Muscle layer of duodenum (tissue), 2 donors: Measurements from ENCODE around the gene NEGR1.

ENCODE experiments used
- H3K27ac ChIP-seq: one replicate; pipeline ENCODE4 v1.7.0; 2013; ENCODE audit warnings: mild to moderate bottlenecking, low read length
- H3K27me3 ChIP-seq: one replicate; pipeline ENCODE4 v1.7.0; 2013; ENCODE audit warnings: low read depth, mild to moderate bottlenecking, control low read depth, low read length
- H3K36me3 ChIP-seq, 2 donors: one replicate each; pipeline ENCODE4 v1.7.0; 2013; ENCODE audit warnings: low read length in 2 of 2, control low read depth in 1 of 2, mild to moderate bottlenecking in 1 of 2; ENCODE audit not compliant: insufficient read depth in 2 of 2, control insufficient read depth in 1 of 2
- H3K4me1 ChIP-seq, 2 donors: one replicate each; pipeline ENCODE4 v1.7.0; 2013; ENCODE audit warnings: low read length in 2 of 2, mild to moderate bottlenecking in 2 of 2, control low read depth in 1 of 2, moderate library complexity in 1 of 2; ENCODE audit not compliant: insufficient read depth in 2 of 2, control insufficient read depth in 1 of 2
- H3K4me3 ChIP-seq, 2 donors: one replicate each; pipeline ENCODE4 v1.7.0; 2013; ENCODE audit warnings: low read length in 2 of 2, low read depth in 1 of 2, mild to moderate bottlenecking in 1 of 2
- H3K9me3 ChIP-seq, 2 donors: one replicate each; pipeline ENCODE4 v1.7.0; 2013; ENCODE audit warnings: low read length in 2 of 2, control low read depth in 1 of 2, mild to moderate bottlenecking in 1 of 2; ENCODE audit not compliant: control insufficient read depth in 1 of 2
- donor health status: healthy.

Gene NEGR1

DNA sequence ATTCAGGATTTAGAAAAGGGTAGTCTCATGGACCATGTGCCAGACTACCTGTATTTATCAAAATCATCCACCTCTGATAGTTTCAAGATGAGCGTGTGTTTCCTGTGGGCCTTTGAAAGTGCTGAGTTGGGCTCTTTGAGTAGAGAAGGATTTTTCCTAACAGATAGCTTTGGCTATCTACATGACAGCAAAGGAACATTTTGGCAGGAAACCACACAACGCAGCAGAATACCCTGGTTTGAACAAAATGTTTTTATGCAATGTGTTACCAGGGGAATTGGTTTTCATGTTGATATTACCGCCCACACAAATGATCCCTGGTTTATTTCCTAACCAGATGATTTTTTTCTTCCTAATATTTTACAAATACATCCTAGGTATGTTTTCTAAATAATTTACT lies 431.4 kb downstream of the NEGR1 start:
- Histone ChIP-seq H3K4me3 (no peak overlapping the region), H3K9me3 (no peaks in the 10 kb centered on the region), H3K27me3 (no peaks in the 10 kb centered on the region), H3K27ac (no peak overlapping the region), H3K4me1 (no peaks in the 10 kb centered on the region), H3K36me3 (no peaks in the 10 kb centered on the region)

DNA sequence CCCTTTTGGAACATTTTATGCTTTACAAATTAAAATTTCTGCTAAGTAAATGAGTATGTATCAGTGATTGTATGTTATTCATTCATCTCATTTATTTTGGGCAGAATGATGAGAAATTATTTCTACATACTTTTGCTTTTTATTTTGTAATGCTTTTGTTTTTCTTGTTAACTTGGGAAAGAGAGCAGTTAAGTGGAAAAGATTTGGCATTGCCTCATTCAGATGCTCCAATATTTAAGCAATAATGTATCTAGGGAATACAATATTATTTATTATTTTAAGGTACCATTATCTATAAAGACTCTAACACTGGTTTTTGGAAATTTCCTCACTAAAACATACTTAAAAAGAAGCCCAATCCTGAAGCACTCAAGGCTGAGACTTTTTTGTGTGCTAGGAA lies 431.8 kb downstream of the NEGR1 start:
- Histone ChIP-seq H3K9me3 (no peaks in the 10 kb centered on the region), H3K36me3 (no peaks in the 10 kb centered on the region), H3K27ac (no peak overlapping the region), H3K27me3 (no peaks in the 10 kb centered on the region), H3K4me3 (no peak overlapping the region), H3K4me1 (no peaks in the 10 kb centered on the region)

DNA sequence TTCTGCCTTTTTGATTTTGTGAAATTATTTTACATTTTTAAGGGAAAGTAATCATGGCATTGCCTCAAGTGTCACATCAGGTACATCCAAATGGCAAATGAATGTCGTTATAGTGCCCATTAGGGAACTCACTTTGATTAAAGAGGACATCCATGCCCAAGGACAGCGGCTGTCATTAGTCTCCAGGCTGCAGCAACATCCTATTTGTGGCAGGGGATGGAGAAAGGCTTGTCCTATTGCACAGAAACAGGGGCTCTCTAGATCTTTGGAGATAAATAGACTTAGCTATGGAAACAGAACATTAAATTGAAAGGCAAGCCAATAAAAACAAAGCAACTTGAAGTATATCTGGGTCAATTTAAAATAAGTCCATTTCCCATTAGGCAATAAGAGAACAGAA lies 439.3 kb downstream of the NEGR1 start:
- Histone ChIP-seq H3K4me1 (no peaks in the 10 kb centered on the region), H3K27ac (no peak overlapping the region), H3K36me3 (no peaks in the 10 kb centered on the region), H3K9me3 (no peaks in the 10 kb centered on the region), H3K4me3 (no peak overlapping the region), H3K27me3 (no peaks in the 10 kb centered on the region)

DNA sequence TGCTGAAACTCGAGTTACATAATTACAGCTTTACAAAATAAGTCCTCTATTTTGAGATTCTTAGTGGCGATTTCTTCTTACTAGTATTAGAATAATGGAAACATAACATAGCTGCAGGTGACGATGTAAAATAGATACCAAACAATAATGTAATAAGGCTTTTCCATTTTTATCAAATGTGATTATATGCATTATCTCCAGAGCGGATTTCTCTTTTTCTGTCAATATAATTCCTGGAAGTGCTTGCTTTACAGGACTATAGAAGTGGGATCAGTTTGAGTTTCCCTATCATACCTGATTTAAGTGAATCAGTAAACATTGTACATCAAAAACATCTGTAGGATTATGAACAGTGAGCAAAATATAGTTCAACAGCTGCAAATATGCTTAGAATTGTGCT lies 442.5 kb downstream of the NEGR1 start:
- Histone ChIP-seq H3K27me3 (no peaks in the 10 kb centered on the region), H3K4me3 (no peak overlapping the region), H3K27ac (no peak overlapping the region), H3K9me3 (no peaks in the 10 kb centered on the region), H3K36me3 (no peaks in the 10 kb centered on the region), H3K4me1 (peaks cover 0 to 1% of the 10 kb centered on the region in 2 donors)

DNA sequence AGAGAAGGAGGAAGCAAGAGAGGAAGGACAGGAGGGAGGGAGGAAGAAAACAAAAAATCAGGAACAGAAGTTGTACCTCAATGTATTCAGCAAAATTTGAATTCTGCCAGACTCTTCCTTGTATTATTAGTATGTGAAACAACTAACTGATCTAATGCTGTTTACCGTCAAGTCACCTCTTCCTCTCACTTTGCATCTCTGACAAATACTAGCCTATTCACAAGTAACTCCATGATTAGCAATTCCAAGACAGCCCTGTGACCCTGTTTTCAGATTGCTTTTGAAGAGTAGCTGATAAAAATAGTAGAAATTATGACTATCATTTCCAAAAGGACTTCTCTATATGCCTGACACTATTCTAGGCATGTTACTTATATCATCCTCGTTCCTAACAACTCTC lies 445.4 kb downstream of the NEGR1 start:
- Histone ChIP-seq H3K36me3 (no peaks in the 10 kb centered on the region), H3K4me3 (no peak overlapping the region), H3K9me3 (no peaks in the 10 kb centered on the region), H3K27ac (no peak overlapping the region), H3K27me3 (no peaks in the 10 kb centered on the region), H3K4me1 (peaks cover 0 to 8% of the 10 kb centered on the region in 2 donors)

DNA sequence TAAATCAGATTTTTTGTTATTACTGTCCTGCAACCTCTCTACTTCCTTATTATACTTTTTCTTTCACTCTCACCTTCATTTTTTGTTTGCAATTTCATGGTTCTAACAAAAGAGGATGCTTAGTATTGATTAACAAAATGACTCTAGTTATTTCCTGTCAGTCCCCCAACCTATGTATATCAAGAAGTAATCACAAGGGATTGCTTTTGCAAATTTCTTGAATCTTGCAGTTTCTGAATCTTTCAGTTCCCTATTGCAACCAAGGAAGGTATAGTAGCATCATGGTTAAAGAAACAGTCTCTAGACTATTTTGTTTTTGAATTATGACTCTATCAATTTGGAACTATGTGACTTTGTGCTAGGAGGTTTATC lies 446.9 kb downstream of the NEGR1 start:
- Histone ChIP-seq H3K36me3 (no peaks in the 10 kb centered on the region), H3K27me3 (no peaks in the 10 kb centered on the region), H3K4me1 (peaks cover 0 to 8% of the 10 kb centered on the region in 2 donors), H3K4me3 (no peak overlapping the region), H3K27ac (no peak overlapping the region), H3K9me3 (no peaks in the 10 kb centered on the region)

DNA sequence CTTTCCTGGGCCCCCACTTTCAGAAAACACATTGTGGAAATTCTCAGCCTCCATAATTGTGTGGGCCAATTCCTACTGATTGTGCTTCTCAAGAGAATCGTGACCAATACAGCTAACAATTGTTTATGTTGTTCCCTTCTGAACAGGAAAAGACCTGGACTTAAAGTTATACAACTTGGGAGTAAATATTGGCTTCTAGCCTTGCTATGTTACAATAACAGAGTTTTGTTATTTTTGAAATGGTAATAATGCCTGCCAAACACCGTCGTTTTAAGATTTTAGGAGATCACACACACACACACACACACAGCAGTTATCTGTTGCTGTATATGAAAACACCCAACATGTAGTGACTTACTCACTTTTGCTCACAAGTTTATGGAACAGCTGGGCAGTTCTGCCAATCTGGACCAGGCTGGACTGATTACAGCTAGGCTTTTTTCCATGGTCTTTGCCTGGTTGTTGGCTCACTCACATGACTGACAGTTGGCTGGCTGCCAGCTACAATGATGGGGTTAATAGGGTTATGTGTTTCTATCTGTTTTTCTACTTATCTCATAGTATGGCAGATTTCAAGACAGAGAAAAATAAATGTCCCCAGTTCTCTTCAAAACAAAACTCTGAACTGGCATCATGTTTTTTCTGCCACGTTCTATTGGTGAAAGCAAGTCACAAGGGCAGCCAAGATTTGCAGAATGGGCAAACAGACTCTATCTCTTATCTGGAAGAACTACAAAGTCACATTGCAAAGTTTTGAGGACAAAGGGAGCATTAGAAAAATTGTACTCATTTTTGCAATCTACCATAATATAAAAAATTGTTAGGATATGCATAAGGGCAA lies 447.5 kb downstream of the NEGR1 start:
- Histone ChIP-seq H3K36me3 (no peaks in the 10 kb centered on the region), H3K9me3 (no peaks in the 10 kb centered on the region), H3K4me3 (no peak overlapping the region), H3K4me1 (peaks cover 0 to 8% of the 10 kb centered on the region in 2 donors), H3K27me3 (no peaks in the 10 kb centered on the region), H3K27ac (no peak overlapping the region)

DNA sequence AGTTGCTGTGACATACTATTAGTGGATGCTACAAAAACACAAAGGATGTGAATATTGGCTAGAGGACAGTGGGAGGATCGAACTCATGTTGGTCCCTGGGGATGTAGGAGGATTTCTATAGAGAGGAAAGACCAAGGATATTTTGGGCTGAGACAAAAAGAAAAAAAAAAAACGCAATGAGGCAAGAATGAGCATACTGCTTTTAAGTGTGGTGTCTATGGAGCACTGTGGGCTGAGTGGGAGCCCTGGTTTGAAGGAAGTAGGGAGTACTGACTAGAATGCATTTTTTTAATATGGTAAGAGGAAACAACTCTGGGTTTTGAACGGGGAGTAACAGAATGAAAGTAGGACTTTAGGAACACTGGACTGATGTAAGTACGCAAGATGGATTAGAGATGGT lies 450.7 kb downstream of the NEGR1 start:
- no peaks in the 10 kb centered on the region for H3K27me3 ChIP-seq
- no peaks in the 10 kb centered on the region for H3K9me3 ChIP-seq
- H3K36me3 ChIP-seq = no peaks in the 10 kb centered on the region

DNA sequence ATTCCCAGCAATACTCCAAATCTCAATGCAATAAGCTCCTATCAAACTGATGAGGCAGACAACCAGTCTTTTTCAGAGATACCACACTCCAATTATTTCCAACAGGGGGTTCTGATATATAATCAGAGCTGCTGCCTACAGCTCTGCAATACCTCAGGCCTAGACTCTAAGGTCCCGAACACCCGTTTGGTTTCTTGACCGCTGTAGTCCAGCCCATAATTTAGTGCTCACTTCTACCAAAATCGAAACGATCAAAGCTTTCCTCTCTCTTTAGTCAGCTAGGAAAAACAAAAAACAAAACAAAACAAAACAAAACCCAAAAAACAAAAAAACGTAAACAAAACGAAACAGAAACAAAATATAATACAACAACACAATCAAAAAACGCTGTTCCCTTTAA lies 453.0 kb downstream of the NEGR1 start:
- Histone ChIP-seq H3K9me3 (no peaks in the 10 kb centered on the region), H3K27ac (no peak overlapping the region), H3K4me1 (peaks cover 0 to 1% of the 10 kb centered on the region in 2 donors), H3K36me3 (no peaks in the 10 kb centered on the region), H3K4me3 (no peak overlapping the region), H3K27me3 (no peaks in the 10 kb centered on the region)

More for the DNA sequence above, 450.7 kb downstream of the NEGR1 start:
- Histone ChIP-seq H3K27ac (no peak overlapping the region), H3K4me3 (no peak overlapping the region), H3K4me1 (peaks cover 0 to 8% of the 10 kb centered on the region in 2 donors)

DNA sequence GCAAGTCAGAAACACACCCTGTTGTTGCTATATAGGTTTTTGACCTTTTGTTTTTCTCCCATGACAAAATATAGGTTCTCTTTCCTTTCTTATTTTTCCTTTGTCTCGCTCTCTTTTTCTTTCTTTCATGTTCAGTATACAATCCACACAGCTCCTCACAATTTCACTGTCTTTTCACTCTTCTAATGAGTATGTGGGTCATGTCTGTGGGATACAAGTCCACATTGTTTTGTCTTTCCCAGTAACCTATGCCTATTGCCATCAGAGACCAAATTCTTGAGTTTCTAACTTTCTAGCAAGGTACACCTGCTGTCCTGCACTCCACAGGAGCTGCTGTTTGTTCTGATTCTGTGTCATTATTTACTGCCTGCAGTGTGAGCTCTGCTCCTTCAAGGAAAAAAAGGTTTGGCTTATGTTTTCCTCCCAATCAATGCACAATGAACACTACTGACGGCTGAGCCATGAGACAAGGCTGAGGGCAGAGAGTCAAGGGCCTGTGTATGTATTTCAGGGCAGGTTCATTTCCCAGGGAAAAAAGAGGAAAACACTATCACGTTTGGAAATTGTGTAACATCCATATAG lies 453.8 kb downstream of the NEGR1 start:
- Histone ChIP-seq H3K9me3 (no peaks in the 10 kb centered on the region), H3K36me3 (no peaks in the 10 kb centered on the region), H3K4me1 (no peaks in the 10 kb centered on the region), H3K27me3 (no peaks in the 10 kb centered on the region), H3K27ac (no peak overlapping the region), H3K4me3 (no peak overlapping the region)

DNA sequence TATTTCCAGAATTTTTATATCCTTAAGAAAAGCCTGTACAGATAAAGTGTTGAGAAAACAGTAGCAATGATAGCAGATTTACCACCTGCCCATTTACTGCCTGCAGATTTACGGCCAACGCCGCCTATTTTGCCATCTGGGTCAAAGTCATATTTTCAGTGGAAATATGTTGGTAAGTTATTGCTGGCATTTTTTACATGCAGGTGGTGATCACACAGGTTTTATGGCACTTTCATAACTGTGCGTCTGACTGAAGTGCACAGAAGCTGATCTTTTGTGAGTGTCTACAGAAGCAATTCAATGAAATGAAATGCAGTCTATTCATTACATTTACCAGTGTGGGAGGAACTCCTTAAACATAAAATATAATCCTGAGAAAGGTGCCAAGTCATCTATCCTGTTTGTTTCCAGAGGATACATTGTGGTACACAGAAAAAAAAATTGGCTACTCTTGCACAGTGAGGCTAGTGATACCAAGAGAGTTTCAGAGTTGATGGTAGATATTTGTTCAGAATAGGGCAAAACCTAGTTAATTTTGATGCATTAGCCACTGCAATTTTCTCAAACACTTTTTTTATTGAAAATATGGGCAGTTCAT lies 458.5 kb downstream of the NEGR1 start:
- Histone ChIP-seq H3K4me3 (no peak overlapping the region), H3K9me3 (no peaks in the 10 kb centered on the region), H3K4me1 (no peaks in the 10 kb centered on the region), H3K36me3 (no peaks in the 10 kb centered on the region), H3K27me3 (no peaks in the 10 kb centered on the region), H3K27ac (no peak overlapping the region)
